Activated CD8-positive, alpha-beta T cell treated with anti-CD3 and anti-CD28 coated beads for 36 hours (primary cell): Measurements from ENCODE around the gene ADPRS. TPM values are rescaled to one million over a fixed set of nuclear protein-coding genes. Genes with fewer than 3 reads are reported as not detected.

Source experiments
- ATAC-seq: fragments of 200-7000 bp; cut with Tn5 transposase; one replicate; pipeline ENCODE4 v1.10.0; 2021; ENCODE audit warnings: mild to moderate bottlenecking, moderate library complexity
- CTCF ChIA-PET: fragments of 350-600 bp; sonication (Branson Sonifier 250); formaldehyde crosslinking; loops from one replicate; lab custom pipeline; 2021; ENCODE audit warnings: antibody characterized with exemption; lab: Charles Lee
- POLR2A ChIA-PET: fragments of 350-600 bp; sonication (Branson Sonifier 250); formaldehyde crosslinking; loops from one replicate; lab custom pipeline; 2021; ENCODE audit warnings: antibody characterized with exemption; lab: Charles Lee
- DNase-seq: peaks from one replicate; pipeline ENCODE4 v3.0.0-alpha.2; 2020
- H3K27ac Mint-ChIP-seq: one replicate; pipeline ENCODE4 v1.8.0; 2021; ENCODE audit warnings: mild to moderate bottlenecking, mixed read lengths
- H3K27me3 Mint-ChIP-seq: one replicate; pipeline ENCODE4 v1.8.0; 2021; ENCODE audit warnings: mixed read lengths
- H3K36me3 Mint-ChIP-seq: one replicate; pipeline ENCODE4 v1.8.0; 2021; ENCODE audit warnings: low read depth, mixed read lengths
- H3K4me1 Mint-ChIP-seq: one replicate; pipeline ENCODE4 v1.8.0; 2021; ENCODE audit warnings: low read depth, mixed read lengths
- H3K4me3 Mint-ChIP-seq: one replicate; pipeline ENCODE4 v1.8.0; 2021; ENCODE audit warnings: mild to moderate bottlenecking, moderate library complexity, mixed read lengths
- H3K9me3 Mint-ChIP-seq: one replicate; pipeline ENCODE4 v1.8.0; 2021; ENCODE audit warnings: mixed read lengths
- intact Hi-C: fragments of 100-400 bp; cut with micrococcal nuclease; formaldehyde crosslinking; loops from one replicate; pipeline ENCODE4 v1.10.0; 2022
- total RNA-seq, 2 experiments: library from RNA; stranded (reverse); gene quantifications; one replicate each; pipeline ENCODE4 v1.2.3, GENCODE V29; 2021
- TF ChIP-seq, protein P1 (sequence below): fragments of 200-600 bp; IDR thresholded peaks from one replicate; pipeline ENCODE4 v1.8.0; 2022; ENCODE audit warnings: antibody characterized with exemption, mild to moderate bottlenecking

ADPRS gene
- 10 to 100 TPM; 52.7 to 54.9 TPM for total RNA-seq

- TF ChIP-seq, protein P1, sequence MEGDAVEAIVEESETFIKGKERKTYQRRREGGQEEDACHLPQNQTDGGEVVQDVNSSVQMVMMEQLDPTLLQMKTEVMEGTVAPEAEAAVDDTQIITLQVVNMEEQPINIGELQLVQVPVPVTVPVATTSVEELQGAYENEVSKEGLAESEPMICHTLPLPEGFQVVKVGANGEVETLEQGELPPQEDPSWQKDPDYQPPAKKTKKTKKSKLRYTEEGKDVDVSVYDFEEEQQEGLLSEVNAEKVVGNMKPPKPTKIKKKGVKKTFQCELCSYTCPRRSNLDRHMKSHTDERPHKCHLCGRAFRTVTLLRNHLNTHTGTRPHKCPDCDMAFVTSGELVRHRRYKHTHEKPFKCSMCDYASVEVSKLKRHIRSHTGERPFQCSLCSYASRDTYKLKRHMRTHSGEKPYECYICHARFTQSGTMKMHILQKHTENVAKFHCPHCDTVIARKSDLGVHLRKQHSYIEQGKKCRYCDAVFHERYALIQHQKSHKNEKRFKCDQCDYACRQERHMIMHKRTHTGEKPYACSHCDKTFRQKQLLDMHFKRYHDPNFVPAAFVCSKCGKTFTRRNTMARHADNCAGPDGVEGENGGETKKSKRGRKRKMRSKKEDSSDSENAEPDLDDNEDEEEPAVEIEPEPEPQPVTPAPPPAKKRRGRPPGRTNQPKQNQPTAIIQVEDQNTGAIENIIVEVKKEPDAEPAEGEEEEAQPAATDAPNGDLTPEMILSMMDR: peak; percentile 99
- Mint-ChIP-seq H3K9me3 (no peaks in the 10 kb centered on the region), H3K36me3 (peaks cover 21% of the 10 kb centered on the region), H3K4me3 (peak within 1 kb of the TSS; percentile 90), H3K27me3 (peaks cover 14% of the 10 kb centered on the region), H3K27ac (peak within 1 kb of the TSS; percentile 89), H3K4me1 (peaks cover 10% of the 10 kb centered on the region)
- intact Hi-C loops: loop anchor here (5.0 kb wide), 1 partner anchor 156 kb away; the partner anchor contains the start of gene AGO3
- DNase-seq: peak; percentile 92
- CTCF ChIA-PET: interaction anchor here (0.6 to 2.6 kb wide), 6 partner anchors 20 to 333 kb away, joined by 3 to 13 read pairs (median 3); partner anchors contain the start of gene TRAPPC3
- POLR2A ChIA-PET: interaction anchor here (0.7 to 1.4 kb wide), 4 partner anchors 14 to 158 kb away, joined by 3 read pairs; partner anchors contain the start of gene AGO3
- peak; percentile 88 for ATAC-seq
These were observed at the start of gene ADPRS for GRCh38 chr1:36088577-36089392. TSS of gene ADPRS (plus strand) at chr1:36088892. CDS start at chr1:36088905, 13 bp downstream.

DNA sequence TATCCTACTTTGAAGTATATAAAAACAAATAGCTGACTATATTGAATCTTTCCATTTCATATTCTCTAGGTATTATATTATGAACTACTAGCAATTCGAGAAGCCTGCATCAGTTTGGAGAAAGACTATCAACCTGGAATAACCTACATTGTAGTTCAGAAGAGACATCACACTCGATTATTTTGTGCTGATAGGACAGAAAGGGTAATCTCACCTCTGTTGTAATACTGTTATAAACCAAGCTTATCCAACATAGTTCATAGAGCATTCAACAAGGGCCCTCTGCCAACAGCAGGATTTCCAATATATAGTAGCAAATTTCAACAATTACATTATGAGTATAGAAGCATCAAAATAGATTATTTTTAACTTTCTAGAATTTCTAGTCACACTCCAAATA lies 48.5 kb upstream of the ADPRS start:
- Mint-ChIP-seq H3K27ac (no peak overlapping the region), H3K4me3 (no peak overlapping the region), H3K27me3 (no peaks in the 10 kb centered on the region), H3K4me1 (no peaks in the 10 kb centered on the region), H3K9me3 (no peaks in the 10 kb centered on the region), H3K36me3 (peaks cover 17% of the 10 kb centered on the region)
- TF ChIP-seq, protein P1: no peak
- CTCF ChIA-PET: no interaction called here
- POLR2A ChIA-PET: no interaction called here
- intact Hi-C loops: no loop called here
- no peak for ATAC-seq
- no peak for DNase-seq

DNA sequence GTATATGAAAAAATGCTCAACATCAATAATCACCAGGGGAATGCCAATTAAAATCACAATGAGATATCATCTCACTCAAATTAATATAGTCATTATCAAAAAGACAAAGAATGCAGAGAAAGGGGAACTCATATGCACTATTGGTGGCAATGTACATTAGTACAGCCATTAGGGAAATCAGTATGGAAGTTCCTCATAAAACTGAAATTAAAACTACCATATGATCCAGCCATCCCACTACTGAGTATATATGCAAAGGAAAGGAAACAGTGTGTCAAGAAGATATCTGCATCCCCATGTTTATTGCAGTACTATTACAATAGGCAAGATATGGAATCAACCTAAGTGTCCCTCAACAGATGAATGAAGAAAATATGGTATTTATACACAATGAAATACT lies 36.9 kb upstream of the ADPRS start:
- TF ChIP-seq, protein P1: no peak
- no peak overlapping the region for H3K4me3 Mint-ChIP-seq
- no peaks in the 10 kb centered on the region for H3K27me3 Mint-ChIP-seq
- no peak overlapping the region for H3K27ac Mint-ChIP-seq
- peaks cover 28% of the 10 kb centered on the region for H3K36me3 Mint-ChIP-seq
- H3K4me1 Mint-ChIP-seq: no peaks in the 10 kb centered on the region
- ATAC-seq: no peak
- no peak for DNase-seq
- ChIA-PET POLR2A (interaction anchor here (1.1 kb wide), 1 partner anchor 8 kb away, joined by 3 read pairs; no protein-coding TSS in a partner anchor), CTCF (no interaction called here)
- intact Hi-C loops: no loop called here
- peaks cover 2% of the 10 kb centered on the region for H3K9me3 Mint-ChIP-seq

DNA sequence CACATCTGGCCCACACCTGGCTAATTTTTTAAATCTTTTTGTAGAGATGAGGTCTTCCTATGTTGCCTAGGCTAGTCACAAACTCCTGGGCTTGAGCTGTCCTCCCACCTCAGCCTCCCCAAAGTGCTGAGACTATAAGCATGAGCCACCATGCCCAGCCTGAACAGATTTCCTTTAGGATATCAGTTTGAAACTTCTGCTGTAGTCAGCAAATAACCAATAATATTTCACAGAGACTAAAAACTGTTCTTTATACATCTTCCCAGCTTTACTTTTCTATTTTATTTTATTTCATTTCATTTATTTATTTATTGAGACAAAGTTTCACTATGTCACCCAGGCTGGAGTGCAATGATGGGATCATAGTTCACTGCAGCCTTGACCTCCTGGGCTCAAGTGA lies 34.7 kb upstream of the ADPRS start:
- POLR2A ChIA-PET: interaction anchor here (1.0 to 1.2 kb wide), 2 partner anchors 61 to 285 kb away, joined by 3 read pairs; partner anchors contain the start of gene CLSPN
- ATAC-seq (no peak), DNase-seq (no peak)
- intact Hi-C loops: no loop called here
- no peaks in the 10 kb centered on the region for H3K9me3 Mint-ChIP-seq
- H3K4me3 Mint-ChIP-seq: no peak overlapping the region
- no peak overlapping the region for H3K27ac Mint-ChIP-seq
- no peaks in the 10 kb centered on the region for H3K27me3 Mint-ChIP-seq
- CTCF ChIA-PET: interaction anchor here (0.6 kb wide), 1 partner anchor 35 kb away, joined by 3 read pairs; no protein-coding TSS in a partner anchor
- TF ChIP-seq, protein P1: no peak
- H3K4me1 Mint-ChIP-seq: no peaks in the 10 kb centered on the region
- peaks cover 12% of the 10 kb centered on the region for H3K36me3 Mint-ChIP-seq

DNA sequence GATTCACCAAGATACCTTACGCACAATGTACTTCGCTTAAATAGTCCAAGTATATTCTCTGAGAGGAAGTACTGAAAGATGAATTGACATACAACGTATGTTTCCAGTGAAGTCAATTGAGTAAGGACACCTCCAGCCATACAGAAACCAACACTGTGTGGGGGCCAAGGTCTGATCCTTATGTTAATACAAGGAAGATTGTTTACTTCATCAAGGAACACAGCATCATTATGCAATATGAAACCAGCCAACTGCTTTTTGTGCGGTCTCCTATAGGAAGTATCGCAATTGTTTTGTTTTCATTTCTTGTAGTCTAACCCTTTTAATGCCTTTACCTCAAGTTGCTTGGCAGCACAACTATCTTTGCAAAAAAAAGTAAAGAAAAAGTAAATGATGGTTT lies 33.0 kb upstream of the ADPRS start:
- DNase-seq: no peak
- no peaks in the 10 kb centered on the region for H3K4me1 Mint-ChIP-seq
- CTCF ChIA-PET: no interaction called here
- POLR2A ChIA-PET: no interaction called here
- intact Hi-C loops: no loop called here
- peaks cover 8% of the 10 kb centered on the region for H3K36me3 Mint-ChIP-seq
- H3K27ac Mint-ChIP-seq: no peak overlapping the region
- H3K9me3 Mint-ChIP-seq: no peaks in the 10 kb centered on the region
- no peaks in the 10 kb centered on the region for H3K27me3 Mint-ChIP-seq
- TF ChIP-seq, protein P1: no peak
- ATAC-seq: no peak
- H3K4me3 Mint-ChIP-seq: no peak overlapping the region
